Heart left ventricle (tissue), 13 donors: ENCODE measurements around the gene ZNG1B.

Experiments
- POLR2A ChIP-seq, 2 donors: fragments of 450-650 bp; IDR thresholded peaks; one replicate each; pipeline ENCODE4 v1.6.1; 2017; ENCODE audit warnings: antibody characterized with exemption in 2 of 2, mild to moderate bottlenecking in 2 of 2, moderate library complexity in 2 of 2
- TF ChIP-seq, protein P1 (sequence below), 12 donors: fragments of 200-600 bp; sonication (generic) in 4 of 12; IDR thresholded peaks; one replicate each; pipeline versions ENCODE4 v1.5.0 to v1.8.0; 2018 to 2022; ENCODE audit warnings: antibody characterized with exemption in 12 of 12, mild to moderate bottlenecking in 5 of 12
- donor health status: ischemic (EF 13 %, LVEDD 7.1; RV severe dilation, severe dysfunction).
- donor health status: DM: no; HTN: yes; CAD: no.
- donor health status: DM: no; HTN: no; CAD: no.
- donor health status: ischemic (EF 25% LVEDD 6.9; RV normal size, moderate dysfunction).
- donor health status: ischemic (EF 25% LVEDD 5.7; RV mildly dilated, moderate dysfunction).
- donor health status: ischemic (EF 35%, LVEDD 5.7; RV mildly dilated, moderate dysfunction).
- donor health status: nonischemic (EF 11% LVEDD 7.7; RV severe dilation, severe dysfunction).
- donor health status: DM: yes; HTN: yes; CAD: no.
- donor health status: PGD.
- donor health status: ischemic (EF 29% LVEDD 5.4; RV normal size, mild dysfunction).
- donor health status: nonischemic (EF 23%, LVEDD 6.1; RV moderate dilation, normal function).

DNA sequence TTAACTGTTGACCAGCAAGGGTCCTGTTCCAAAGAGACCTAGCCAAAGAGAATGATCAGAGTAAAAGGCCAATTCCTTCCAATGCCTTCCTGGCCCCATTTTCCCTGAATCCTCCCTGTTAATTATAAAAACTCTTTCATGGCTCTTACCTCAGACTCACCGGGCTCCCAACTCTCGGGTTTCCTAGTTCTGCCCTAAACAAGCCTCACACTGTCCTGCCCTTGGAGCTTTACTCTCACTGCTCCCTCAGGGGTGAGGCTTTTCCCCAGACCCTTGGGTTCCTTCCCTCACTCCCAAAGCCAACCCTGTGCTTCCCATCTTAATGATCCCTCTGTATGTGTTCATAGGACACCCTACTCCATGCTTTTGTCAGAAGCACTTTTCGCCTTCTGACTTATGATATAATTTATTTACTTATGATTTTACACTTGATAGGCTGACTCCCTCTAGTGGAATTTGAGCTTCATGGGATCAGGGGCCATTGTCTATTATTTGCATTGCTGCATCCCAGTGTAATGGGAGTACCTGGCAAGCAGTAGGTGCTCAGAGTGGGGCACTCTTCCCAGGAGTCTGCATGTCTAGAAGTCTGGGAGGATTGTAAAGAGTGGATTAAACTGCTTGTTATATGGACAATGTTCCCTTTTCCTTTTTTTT, 29.9 kb upstream of the ZNG1B start:
- TF ChIP-seq POLR2A (IDR thresholded peaks at IDR 0.05), result no peak
- TF ChIP-seq, protein P1, sequence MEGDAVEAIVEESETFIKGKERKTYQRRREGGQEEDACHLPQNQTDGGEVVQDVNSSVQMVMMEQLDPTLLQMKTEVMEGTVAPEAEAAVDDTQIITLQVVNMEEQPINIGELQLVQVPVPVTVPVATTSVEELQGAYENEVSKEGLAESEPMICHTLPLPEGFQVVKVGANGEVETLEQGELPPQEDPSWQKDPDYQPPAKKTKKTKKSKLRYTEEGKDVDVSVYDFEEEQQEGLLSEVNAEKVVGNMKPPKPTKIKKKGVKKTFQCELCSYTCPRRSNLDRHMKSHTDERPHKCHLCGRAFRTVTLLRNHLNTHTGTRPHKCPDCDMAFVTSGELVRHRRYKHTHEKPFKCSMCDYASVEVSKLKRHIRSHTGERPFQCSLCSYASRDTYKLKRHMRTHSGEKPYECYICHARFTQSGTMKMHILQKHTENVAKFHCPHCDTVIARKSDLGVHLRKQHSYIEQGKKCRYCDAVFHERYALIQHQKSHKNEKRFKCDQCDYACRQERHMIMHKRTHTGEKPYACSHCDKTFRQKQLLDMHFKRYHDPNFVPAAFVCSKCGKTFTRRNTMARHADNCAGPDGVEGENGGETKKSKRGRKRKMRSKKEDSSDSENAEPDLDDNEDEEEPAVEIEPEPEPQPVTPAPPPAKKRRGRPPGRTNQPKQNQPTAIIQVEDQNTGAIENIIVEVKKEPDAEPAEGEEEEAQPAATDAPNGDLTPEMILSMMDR (IDR thresholded peaks at IDR 0.05), result peak in 1 of 12 donors; percentile 14
